B cell (primary cell): Measurements from ENCODE around the gene BHLHE41. TPM values are rescaled to one million over a fixed set of nuclear protein-coding genes. Genes with fewer than 3 reads are reported as not detected.

Source experiments
- ATAC-seq: fragments of 200-7000 bp; cut with Tn5 transposase; one replicate; pipeline ENCODE4 v1.10.0; 2021; ENCODE audit warnings: low read depth, mild to moderate bottlenecking, moderate number of reproducible peaks, moderate library complexity
- CTCF ChIA-PET: fragments of 350-600 bp; sonication (Branson Sonifier 250); formaldehyde crosslinking; loops from one replicate; lab custom pipeline; 2021; ENCODE audit warnings: antibody characterized with exemption, inconsistent platforms; lab: Charles Lee
- POLR2A ChIA-PET: fragments of 350-600 bp; sonication (Branson Sonifier 250); formaldehyde crosslinking; loops from one replicate; lab custom pipeline; 2021; ENCODE audit warnings: antibody characterized with exemption; lab: Charles Lee
- DNase-seq: peaks from one replicate; pipeline ENCODE4 v3.0.0; 2013
- H2AFZ ChIP-seq: 2 replicates; pipeline ENCODE4 v1.6.1; 2012; ENCODE audit warnings: mild to moderate bottlenecking, low read depth, low read length; ENCODE audit not compliant: insufficient read depth, poor library complexity, severe bottlenecking
- H3K27ac ChIP-seq, 2 donors: 1 replicate in 1 of 2; 2 replicates in 1 of 2; pipeline ENCODE4 v1.5.1; 2012 to 2013; ENCODE audit warnings: low read length in 2 of 2, mild to moderate bottlenecking in 2 of 2, moderate library complexity in 1 of 2
- H3K27me3 ChIP-seq, 4 experiments: fragments of 200-600 bp in 1 of 4; sonication (generic) in 1 of 4; replicated peaks in 1 of 4; 1 replicate in 2 of 4; 2 replicates in 2 of 4; pipeline versions ENCODE4 v1.6.1 to v1.7.0; 2013 to 2016; ENCODE audit warnings: low read length in 3 of 4, mild to moderate bottlenecking in 2 of 4, mixed read lengths in 1 of 4, moderate library complexity in 1 of 4; ENCODE audit not compliant: insufficient read depth in 4 of 4, control insufficient read depth in 3 of 4; ENCODE audit errors: control extremely low read depth in 1 of 4
- H3K36me3 ChIP-seq, 2 experiments: replicated peaks in 1 of 2; 1 replicate in 1 of 2; 2 replicates in 1 of 2; pipeline versions ENCODE4 v1.6.1 to v1.7.1; 2013; ENCODE audit warnings: low read length in 1 of 2; ENCODE audit not compliant: insufficient read depth in 2 of 2, control insufficient read depth in 1 of 2; ENCODE audit errors: control extremely low read depth in 1 of 2, extremely low read depth in 1 of 2
- H3K4me1 ChIP-seq, 2 donors: fragments of 200-600 bp in 1 of 2; sonication (generic) in 1 of 2; 1 replicate in 1 of 2; 2 replicates in 1 of 2; pipeline versions ENCODE4 v1.5.1 to v1.6.1; 2013 to 2017; ENCODE audit warnings: low read length in 2 of 2; ENCODE audit not compliant: control insufficient read depth in 2 of 2, insufficient read depth in 2 of 2
- H3K4me2 ChIP-seq: replicated peaks from 2 replicates; pipeline ENCODE3; 2012; ENCODE audit warnings: mild to moderate bottlenecking, low read depth, low read length; ENCODE audit not compliant: poor library complexity, severe bottlenecking
- H3K4me3 ChIP-seq, 5 experiments: fragments of 200-600 bp in 1 of 5; sonication (generic) in 1 of 5; 1 replicate in 3 of 5; 2 replicates in 2 of 5; pipeline versions ENCODE4 v1.5.1 to v1.7.0; 2011 to 2016; ENCODE audit warnings: low read length in 4 of 5, mild to moderate bottlenecking in 4 of 5, low read depth in 2 of 5, control low read depth in 1 of 5, moderate library complexity in 1 of 5; ENCODE audit not compliant: insufficient read depth in 1 of 5; ENCODE audit errors: control extremely low read depth in 1 of 5, extremely low read depth in 1 of 5
- H3K79me2 ChIP-seq: fragments of 200-600 bp; sonication (generic); one replicate; pipeline ENCODE4 v1.6.0; 2016; ENCODE audit warnings: low read length; ENCODE audit not compliant: control insufficient read depth, insufficient read depth
- H3K9ac ChIP-seq: fragments of 200-600 bp; sonication (generic); 2 replicates; pipeline ENCODE4 v1.6.1; 2017; ENCODE audit warnings: mild to moderate bottlenecking, low read length, moderate library complexity
- H3K9me3 ChIP-seq, 3 donors: one replicate each; pipeline versions ENCODE4 v1.6.1 to v1.7.1; 2013; ENCODE audit warnings: low read length in 2 of 3; ENCODE audit not compliant: control insufficient read depth in 2 of 3, insufficient read depth in 1 of 3; ENCODE audit errors: control extremely low read depth in 1 of 3
- H4K20me1 ChIP-seq: 2 replicates; pipeline ENCODE4 v1.6.0; 2012; ENCODE audit warnings: mild to moderate bottlenecking, low read length; ENCODE audit not compliant: insufficient read depth, control insufficient read depth, poor library complexity, severe bottlenecking
- H3K27ac Mint-ChIP-seq: one replicate; pipeline ENCODE4 v1.8.0; 2021; ENCODE audit warnings: mixed read lengths
- H3K27me3 Mint-ChIP-seq: one replicate; pipeline ENCODE4 v1.8.0; 2021; ENCODE audit warnings: mixed read lengths
- H3K4me1 Mint-ChIP-seq: one replicate; pipeline ENCODE4 v1.8.0; 2021; ENCODE audit warnings: mixed read lengths
- H3K4me3 Mint-ChIP-seq: one replicate; pipeline ENCODE4 v1.8.0; 2021; ENCODE audit warnings: mixed read lengths
- H3K9me3 Mint-ChIP-seq: one replicate; pipeline ENCODE4 v1.8.0; 2022; ENCODE audit warnings: mixed read lengths; ENCODE audit not compliant: insufficient read depth
- CTCF ChIP-seq: fragments of 200-600 bp; IDR thresholded peaks from one replicate; pipeline ENCODE4 v1.8.0; 2022; ENCODE audit warnings: antibody characterized with exemption, mild to moderate bottlenecking
- EZH2 ChIP-seq: IDR thresholded peaks from 2 replicates; pipeline ENCODE4 v1.6.1; 2012; ENCODE audit warnings: borderline replicate concordance, low read depth, mild to moderate bottlenecking, moderate library complexity, low read length; ENCODE audit not compliant: insufficient read depth, poor library complexity, severe bottlenecking
- WGBS: methylation state at CpG from one replicate; pipeline ENCODE4 v1.1.5; 2013; ENCODE audit warnings: missing lambda C conversion rate; ENCODE audit not compliant: insufficient coverage; 5-methylcytosine and 5-hydroxymethylcytosine counted together
- intact Hi-C: fragments of 100-400 bp; cut with micrococcal nuclease; formaldehyde crosslinking; loops from one replicate; pipeline ENCODE4 v1.10.0; 2022
- polyA plus RNA-seq: library from polyadenylated mRNA; depleted of rRNA; stranded (reverse); fragments of >200 nt; gene quantifications from 2 replicates; pipeline ENCODE4 v1.2.3, GENCODE V29; 2012
- total RNA-seq, 2 donors: library from RNA; stranded (reverse); fragments of 120-200 nt in 1 of 2; gene quantifications; 1 replicate in 1 of 2; 2 replicates in 1 of 2; pipeline versions ENCODE4 v1.2.3 to v1.2.4, GENCODE V29; 2013 to 2022

The BHLHE41 gene
- total and polyA plus RNA-seq, 2 donors (not counting 1 experiment from before 2014, with no cell fraction given), result 12.0 to 57.2 TPM

- Mint-ChIP-seq H3K4me1 (peaks cover 65% of the 10 kb centered on the region), H3K9me3 (no peaks in the 10 kb centered on the region), H3K4me3 (no peak overlapping the region), H3K27ac (peak overlapping the region; percentile 5), H3K27me3 (no peaks in the 10 kb centered on the region)
- Histone ChIP-seq H3K4me1 (peaks cover 29 to 59% of the 10 kb centered on the region in 2 donors), H3K9ac (no peak overlapping the region), H4K20me1 (no peaks in the 10 kb centered on the region), H3K9me3 (no peaks in the 10 kb centered on the region), H3K4me3 (no peak overlapping the region), H3K79me2 (no peaks in the 10 kb centered on the region), H2AFZ (no peak overlapping the region), H3K27me3 (no peaks in the 10 kb centered on the region), H3K36me3 (no peaks in the 10 kb centered on the region), H3K27ac (no peak overlapping the region), H3K4me2 (no peak overlapping the region)
- ChIA-PET CTCF (interaction anchor here (0.8 to 1.5 kb wide), 4 partner anchors 10 to 23 kb away, joined by 3 to 7 read pairs (median 4); no protein-coding TSS in a partner anchor), POLR2A (interaction anchor here (0.7 to 1.2 kb wide), 2 partner anchors 24 to 43 kb away, joined by 3 read pairs; no protein-coding TSS in a partner anchor)
- ATAC-seq, result no peak
- WGBS, result 94% methylated on average over 1 of the region's 1 CpG
- TF ChIP-seq CTCF, result no peak
- no peak for TF ChIP-seq EZH2
- no peak for DNase-seq
- intact Hi-C loops, result no loop called here
These were observed 8.0 kb upstream of the BHLHE41 start for GRCh38 chr12:26132866-26133265.

GRCh38 chr12:26131936-26132335, 7.1 kb upstream of the BHLHE41 start:
- no CpG with 5 or more reads among the region's 1 CpG for WGBS
- H3K9me3 Mint-ChIP-seq, result no peaks in the 10 kb centered on the region
- H3K4me3 Mint-ChIP-seq, result no peak overlapping the region
- peaks cover 4% of the 10 kb centered on the region for H3K27me3 Mint-ChIP-seq
- Histone ChIP-seq H3K27me3 (no peaks in the 10 kb centered on the region), H3K4me3 (no peak overlapping the region), H3K4me2 (no peak overlapping the region), H3K4me1 (peaks cover 36 to 60% of the 10 kb centered on the region in 2 donors), H4K20me1 (no peaks in the 10 kb centered on the region), H3K79me2 (peaks cover 5% of the 10 kb centered on the region), H3K9ac (no peak overlapping the region), H3K9me3 (no peaks in the 10 kb centered on the region), H2AFZ (no peak overlapping the region), H3K36me3 (no peaks in the 10 kb centered on the region), H3K27ac (no peak overlapping the region)
- ChIA-PET POLR2A (interaction anchor here (0.6 to 1.2 kb wide), 3 partner anchors 21 to 1079 kb away, joined by 3 to 4 read pairs (median 3); a partner anchor contains a TSS), CTCF (interaction anchor here (0.9 to 1.6 kb wide), 3 partner anchors 13 to 24 kb away, joined by 3 to 7 read pairs (median 3); no protein-coding TSS in a partner anchor)
- TF ChIP-seq CTCF, result no peak
- TF ChIP-seq EZH2, result no peak
- DNase-seq, result no peak
- no peak overlapping the region for H3K27ac Mint-ChIP-seq
- no peak for ATAC-seq
- H3K4me1 Mint-ChIP-seq, result peaks cover 73% of the 10 kb centered on the region
- intact Hi-C loops, result no loop called here
